Suprapubic skin (tissue), 3 donors: ENCODE data around the gene RIPOR3.

Experiments used
- EP300 ChIP-seq: sonication (generic); formaldehyde crosslinking; IDR thresholded peaks from one replicate; pipeline ENCODE4 v1.6.1; 2017; ENCODE audit warnings: antibody characterized with exemption
- POLR2A ChIP-seq, 2 donors: fragments of 450-650 bp; IDR thresholded peaks; one replicate each; pipeline ENCODE4 v1.6.1; 2017; ENCODE audit warnings: antibody characterized with exemption in 2 of 2, mild to moderate bottlenecking in 2 of 2, moderate library complexity in 2 of 2
- TF ChIP-seq, protein P1 (sequence below), 2 donors: fragments of 200-600 bp in 1 of 2; fragments of 450-650 bp in 1 of 2; sonication (generic) in 1 of 2; IDR thresholded peaks; one replicate each; pipeline ENCODE4 v1.5.1; 2016 to 2019; ENCODE audit warnings: antibody characterized with exemption in 2 of 2, mild to moderate bottlenecking in 1 of 2, moderate library complexity in 1 of 2

DNA sequence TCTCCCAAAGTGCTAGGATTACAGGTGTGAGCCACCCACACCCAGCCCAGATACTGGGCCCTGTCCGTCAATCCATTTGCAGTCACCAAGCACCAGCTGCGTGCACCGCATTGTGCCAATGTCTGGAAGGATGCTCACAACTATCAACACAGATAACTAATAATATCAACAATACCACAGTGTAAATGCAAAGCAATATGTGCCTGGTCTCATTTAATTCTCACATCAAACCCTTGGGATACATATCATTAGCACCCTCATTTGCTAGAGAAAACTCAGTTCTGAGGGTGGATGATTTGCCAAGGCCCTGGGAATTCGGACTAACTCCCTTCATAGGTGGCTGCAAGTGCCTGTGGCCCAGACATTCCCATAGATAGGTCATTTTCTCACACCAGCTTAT is 14.5 kb downstream of the RIPOR3 start:
- TF ChIP-seq EP300 (no peak), POLR2A (IDR thresholded peaks at IDR 0.05) (no peak)
- TF ChIP-seq, protein P1, sequence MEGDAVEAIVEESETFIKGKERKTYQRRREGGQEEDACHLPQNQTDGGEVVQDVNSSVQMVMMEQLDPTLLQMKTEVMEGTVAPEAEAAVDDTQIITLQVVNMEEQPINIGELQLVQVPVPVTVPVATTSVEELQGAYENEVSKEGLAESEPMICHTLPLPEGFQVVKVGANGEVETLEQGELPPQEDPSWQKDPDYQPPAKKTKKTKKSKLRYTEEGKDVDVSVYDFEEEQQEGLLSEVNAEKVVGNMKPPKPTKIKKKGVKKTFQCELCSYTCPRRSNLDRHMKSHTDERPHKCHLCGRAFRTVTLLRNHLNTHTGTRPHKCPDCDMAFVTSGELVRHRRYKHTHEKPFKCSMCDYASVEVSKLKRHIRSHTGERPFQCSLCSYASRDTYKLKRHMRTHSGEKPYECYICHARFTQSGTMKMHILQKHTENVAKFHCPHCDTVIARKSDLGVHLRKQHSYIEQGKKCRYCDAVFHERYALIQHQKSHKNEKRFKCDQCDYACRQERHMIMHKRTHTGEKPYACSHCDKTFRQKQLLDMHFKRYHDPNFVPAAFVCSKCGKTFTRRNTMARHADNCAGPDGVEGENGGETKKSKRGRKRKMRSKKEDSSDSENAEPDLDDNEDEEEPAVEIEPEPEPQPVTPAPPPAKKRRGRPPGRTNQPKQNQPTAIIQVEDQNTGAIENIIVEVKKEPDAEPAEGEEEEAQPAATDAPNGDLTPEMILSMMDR (IDR thresholded peaks at IDR 0.05), result no peak
